ENCODE results near the gene RMC1.

DNA sequence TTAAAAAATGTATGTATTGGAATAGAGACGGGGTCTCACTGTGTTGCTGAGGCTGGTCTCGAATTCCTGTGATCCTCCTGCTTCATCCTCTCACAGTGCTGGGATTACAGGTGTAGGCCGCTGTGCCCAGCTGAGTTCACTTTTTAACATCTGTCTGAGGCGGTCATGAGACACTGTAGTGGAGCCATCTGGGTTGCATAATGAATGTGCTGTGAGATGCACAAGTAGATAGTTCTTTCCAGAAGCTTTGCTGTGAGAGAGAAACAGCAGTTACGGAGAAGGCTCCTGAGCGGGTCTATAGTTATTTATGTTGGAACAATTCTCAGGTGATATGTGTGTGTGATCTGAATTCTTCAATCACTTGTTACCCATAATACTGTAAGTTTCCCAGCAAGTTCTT is 3.1 kb downstream of the RMC1 start:
- TF ChIP-seq, protein P1, sequence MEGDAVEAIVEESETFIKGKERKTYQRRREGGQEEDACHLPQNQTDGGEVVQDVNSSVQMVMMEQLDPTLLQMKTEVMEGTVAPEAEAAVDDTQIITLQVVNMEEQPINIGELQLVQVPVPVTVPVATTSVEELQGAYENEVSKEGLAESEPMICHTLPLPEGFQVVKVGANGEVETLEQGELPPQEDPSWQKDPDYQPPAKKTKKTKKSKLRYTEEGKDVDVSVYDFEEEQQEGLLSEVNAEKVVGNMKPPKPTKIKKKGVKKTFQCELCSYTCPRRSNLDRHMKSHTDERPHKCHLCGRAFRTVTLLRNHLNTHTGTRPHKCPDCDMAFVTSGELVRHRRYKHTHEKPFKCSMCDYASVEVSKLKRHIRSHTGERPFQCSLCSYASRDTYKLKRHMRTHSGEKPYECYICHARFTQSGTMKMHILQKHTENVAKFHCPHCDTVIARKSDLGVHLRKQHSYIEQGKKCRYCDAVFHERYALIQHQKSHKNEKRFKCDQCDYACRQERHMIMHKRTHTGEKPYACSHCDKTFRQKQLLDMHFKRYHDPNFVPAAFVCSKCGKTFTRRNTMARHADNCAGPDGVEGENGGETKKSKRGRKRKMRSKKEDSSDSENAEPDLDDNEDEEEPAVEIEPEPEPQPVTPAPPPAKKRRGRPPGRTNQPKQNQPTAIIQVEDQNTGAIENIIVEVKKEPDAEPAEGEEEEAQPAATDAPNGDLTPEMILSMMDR (IDR thresholded peaks at IDR 0.05) = no peak
- no peak for TF ChIP-seq EP300 (IDR thresholded peaks at IDR 0.05)
